ENCODE measurements around the gene RPS25.
"Not testable (repeated sequence)": the region's sequence is repeated elsewhere in the genome, so short reads cannot be mapped to it uniquely, and the experiment has no call there.

RPS25 gene

GRCh38 chr11:119038884-119039283 lies 20.7 kb upstream of the RPS25 start:
- no peak for DNase-seq

- DNase-seq, result no peak
Observed at GRCh38 chr11:119034813-119035212, 16.7 kb upstream of the RPS25 start.

- DNase-seq, result not testable (repeated sequence)
Observed at GRCh38 chr11:119033421-119033820, 15.3 kb upstream of the RPS25 start.

- no peak for DNase-seq
Observed at GRCh38 chr11:119031912-119032280, 13.8 kb upstream of the RPS25 start.

GRCh38 chr11:119030329-119031047 lies 12.3 kb upstream of the RPS25 start, which contains the start of gene SLC37A4:
Gene SLC37A4, minus strand, starts transcription at chr11:119030877.
- peak; percentile 97 for DNase-seq

- DNase-seq, result no peak
Observed at GRCh38 chr11:119030029-119030328, 11.8 kb upstream of the RPS25 start.

- DNase-seq, result no peak
Observed at GRCh38 chr11:119029340-119030028, 11.3 kb upstream of the RPS25 start.

- DNase-seq, result no peak
Observed at GRCh38 chr11:119029069-119029339, 10.9 kb upstream of the RPS25 start.

GRCh38 chr11:119028346-119029068 lies 10.4 kb upstream of the RPS25 start:
- DNase-seq, result no peak

- no peak for DNase-seq
Observed at GRCh38 chr11:119027561-119028345, 9.6 kb upstream of the RPS25 start.

- no peak for DNase-seq
Observed at GRCh38 chr11:119026970-119027369, 8.8 kb upstream of the RPS25 start.

- DNase-seq, result no peak
Observed at GRCh38 chr11:119025978-119026766, 8.0 kb upstream of the RPS25 start.

GRCh38 chr11:119025541-119025940 lies 7.4 kb upstream of the RPS25 start:
- DNase-seq, result no peak

- DNase-seq, result no peak
Observed at GRCh38 chr11:119025099-119025473, 6.9 kb upstream of the RPS25 start.

GRCh38 chr11:119024430-119025098 lies 6.4 kb upstream of the RPS25 start:
- no peak for DNase-seq

GRCh38 chr11:119023741-119024140 lies 5.6 kb upstream of the RPS25 start:
- no peak for DNase-seq

GRCh38 chr11:119021631-119022030 lies 3.5 kb upstream of the RPS25 start:
- no peak for DNase-seq

- no peak for DNase-seq
Observed at GRCh38 chr11:119019996-119020395, 1.9 kb upstream of the RPS25 start.

GRCh38 chr11:119017377-119017776 lies 766 bp downstream of the RPS25 start:
- DNase-seq, result not testable (repeated sequence)

GRCh38 chr11:119016216-119017009 lies 1.7 kb downstream of the RPS25 start:
- no peak for DNase-seq

GRCh38 chr11:119015054-119015611 lies 3.0 kb downstream of the RPS25 start:
- no peak for DNase-seq
